ENCODE results near the gene TNC.

GRCh38 chr9:115043632-115044031 lies 74.3 kb downstream of the TNC start:
- TF ChIP-seq CTCF (IDR thresholded peaks at IDR 0.05) (no peak), POLR2A (IDR thresholded peaks at IDR 0.05) (no peak)
